SH-SY5Y (cell line): ENCODE measurements around the gene TNFRSF8.

Experiments
- GATA2 ChIP-seq: IDR thresholded peaks from 2 replicates; pipeline ENCODE4 v1.6.1; 2011; ENCODE audit warnings: mild to moderate bottlenecking, low read depth, low read length
- GATA3 ChIP-seq: IDR thresholded peaks from 2 replicates; pipeline ENCODE4 v1.6.1; 2011; ENCODE audit warnings: low read depth, mild to moderate bottlenecking, low read length, moderate library complexity

GRCh38 chr1:12158357-12159092 is 95.4 kb downstream of the TNFRSF8 start:
- TF ChIP-seq GATA2 (no peak), GATA3 (no peak)
